Measurements from ENCODE around the gene COA8. TPM values are rescaled to one million over a fixed set of nuclear protein-coding genes. Genes with fewer than 3 reads are reported as not detected.
A peak's percentile ranks its signal among the peaks of the same experiment; 100 is the strongest.

COA8 gene
- total and polyA plus RNA-seq, 10 of the 15 experiments (the other 5 are each of a cell fraction or from before 2014, with no cell fraction given): 6.1 to 69.5 (median 25.8) TPM

DNA sequence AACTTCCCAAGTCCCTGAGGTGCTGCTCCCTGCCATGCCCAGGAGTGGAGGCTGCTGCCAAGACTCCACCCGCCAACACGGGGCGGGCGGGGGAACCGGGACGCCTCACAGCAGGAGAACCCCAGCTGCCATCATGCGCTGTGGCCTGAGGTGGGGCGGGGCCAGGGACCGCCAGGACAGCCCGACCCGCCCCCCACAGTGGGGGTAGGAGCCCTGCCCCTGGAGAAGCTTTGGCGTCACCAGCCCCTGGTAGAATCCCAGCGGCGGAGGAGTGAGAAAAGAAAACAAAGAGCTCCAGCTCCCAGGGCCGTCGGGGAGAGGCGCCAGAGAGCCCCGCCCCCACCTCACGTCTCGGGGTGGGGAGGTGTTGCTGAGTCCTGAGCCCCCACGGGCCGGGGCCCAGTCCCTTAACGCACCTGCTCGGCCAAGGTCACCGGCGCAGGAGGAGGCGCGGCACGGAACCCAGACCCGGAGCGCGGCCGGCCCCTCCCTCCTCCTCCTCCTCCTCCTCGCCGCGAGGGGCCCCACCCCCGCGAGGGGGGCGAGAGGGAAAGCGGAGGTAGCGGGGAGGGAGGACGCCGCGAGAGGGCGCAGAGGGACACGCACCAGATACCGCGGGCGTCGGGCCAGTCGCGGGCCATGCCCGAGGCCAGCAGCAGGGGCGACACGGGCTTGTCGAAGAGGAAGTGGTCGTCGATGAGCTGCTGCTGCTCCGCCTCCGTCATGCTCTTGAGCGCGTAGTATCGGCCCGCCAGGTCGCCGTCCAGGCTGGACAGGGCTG lies 41.9 kb upstream of the COA8 start:
- WGBS (ENCODE audit: insufficient coverage, insufficient replicate concordance, low lambda C conversion rate, missing lambda C conversion rate): 0% methylated on average over 39 of the region's 66 CpGs
- peak; percentile 69 for ATAC-seq
- TF ChIP-seq YY1 (IDR thresholded peaks at IDR 0.05; ENCODE audit: low read depth, low read length): 0 out of 2 replicates have a peak, but pooled peaks have one; percentile 13
- TF ChIP-seq POU2F2 (IDR thresholded peaks at IDR 0.05; ENCODE audit: borderline replicate concordance, low read depth, low read length): no peak
- TF ChIP-seq RELA (IDR thresholded peaks at IDR 0.05; ENCODE audit: borderline replicate concordance, partially characterized antibody): peak; percentile 40
- no peak for TF ChIP-seq ZNF207 (IDR thresholded peaks at IDR 0.05; ENCODE audit: borderline replicate concordance)
- TF ChIP-seq BHLHE40 (IDR thresholded peaks at IDR 0.05; ENCODE audit: borderline replicate concordance in 1 of 2, low read depth in 2 of 2, low read length in 1 of 2): peak in 1 of 2 experiments; percentile 50; a peak in 2 of 4 replicates
- peak; percentile 25; the same call in 1 of the 2 replicates for TF ChIP-seq SMC3 (IDR thresholded peaks at IDR 0.05; ENCODE audit: borderline replicate concordance, low read length)
- TF ChIP-seq BACH1 (IDR thresholded peaks at IDR 0.05; ENCODE audit: borderline replicate concordance): peak; percentile 55; the same call in 1 of the 2 replicates
- peak; percentile 28; the same call in 1 of the 2 replicates for TF ChIP-seq SMARCA5 (IDR thresholded peaks at IDR 0.05)
- TF ChIP-seq HDAC6 (IDR thresholded peaks at IDR 0.05; ENCODE audit: unreplicated experiment): no peak
- 0 out of 2 replicates have a peak, but pooled peaks have one; percentile 34 for TF ChIP-seq NBN (IDR thresholded peaks at IDR 0.05)
- TF ChIP-seq FOXK2 (IDR thresholded peaks at IDR 0.05): no peak
- TF ChIP-seq NRF1 (conservative IDR thresholded peaks at IDR 0.05; ENCODE audit: low read depth, low read length): no peak
- 0 out of 4 replicates have a peak, but pooled peaks of 1 of the 2 experiments have one; percentile 29 for TF ChIP-seq IKZF2 (IDR thresholded peaks at IDR 0.05)
- TF ChIP-seq, protein P1, sequence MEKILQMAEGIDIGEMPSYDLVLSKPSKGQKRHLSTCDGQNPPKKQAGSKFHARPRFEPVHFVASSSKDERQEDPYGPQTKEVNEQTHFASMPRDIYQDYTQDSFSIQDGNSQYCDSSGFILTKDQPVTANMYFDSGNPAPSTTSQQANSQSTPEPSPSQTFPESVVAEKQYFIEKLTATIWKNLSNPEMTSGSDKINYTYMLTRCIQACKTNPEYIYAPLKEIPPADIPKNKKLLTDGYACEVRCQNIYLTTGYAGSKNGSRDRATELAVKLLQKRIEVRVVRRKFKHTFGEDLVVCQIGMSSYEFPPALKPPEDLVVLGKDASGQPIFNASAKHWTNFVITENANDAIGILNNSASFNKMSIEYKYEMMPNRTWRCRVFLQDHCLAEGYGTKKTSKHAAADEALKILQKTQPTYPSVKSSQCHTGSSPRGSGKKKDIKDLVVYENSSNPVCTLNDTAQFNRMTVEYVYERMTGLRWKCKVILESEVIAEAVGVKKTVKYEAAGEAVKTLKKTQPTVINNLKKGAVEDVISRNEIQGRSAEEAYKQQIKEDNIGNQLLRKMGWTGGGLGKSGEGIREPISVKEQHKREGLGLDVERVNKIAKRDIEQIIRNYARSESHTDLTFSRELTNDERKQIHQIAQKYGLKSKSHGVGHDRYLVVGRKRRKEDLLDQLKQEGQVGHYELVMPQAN (conservative IDR thresholded peaks at IDR 0.05): 0 out of 2 replicates have a peak, but pooled peaks have one; percentile 35
- peak; percentile 60; the same call in 1 of the 2 replicates for TF ChIP-seq SPI1 (IDR thresholded peaks at IDR 0.05; ENCODE audit: borderline replicate concordance, insufficient read depth, low read depth, low read length)
- TF ChIP-seq RUNX3 (IDR thresholded peaks at IDR 0.05; ENCODE audit: low read length): 0 out of 2 replicates have a peak, but pooled peaks have one; percentile 2
- TF ChIP-seq, protein P2, sequence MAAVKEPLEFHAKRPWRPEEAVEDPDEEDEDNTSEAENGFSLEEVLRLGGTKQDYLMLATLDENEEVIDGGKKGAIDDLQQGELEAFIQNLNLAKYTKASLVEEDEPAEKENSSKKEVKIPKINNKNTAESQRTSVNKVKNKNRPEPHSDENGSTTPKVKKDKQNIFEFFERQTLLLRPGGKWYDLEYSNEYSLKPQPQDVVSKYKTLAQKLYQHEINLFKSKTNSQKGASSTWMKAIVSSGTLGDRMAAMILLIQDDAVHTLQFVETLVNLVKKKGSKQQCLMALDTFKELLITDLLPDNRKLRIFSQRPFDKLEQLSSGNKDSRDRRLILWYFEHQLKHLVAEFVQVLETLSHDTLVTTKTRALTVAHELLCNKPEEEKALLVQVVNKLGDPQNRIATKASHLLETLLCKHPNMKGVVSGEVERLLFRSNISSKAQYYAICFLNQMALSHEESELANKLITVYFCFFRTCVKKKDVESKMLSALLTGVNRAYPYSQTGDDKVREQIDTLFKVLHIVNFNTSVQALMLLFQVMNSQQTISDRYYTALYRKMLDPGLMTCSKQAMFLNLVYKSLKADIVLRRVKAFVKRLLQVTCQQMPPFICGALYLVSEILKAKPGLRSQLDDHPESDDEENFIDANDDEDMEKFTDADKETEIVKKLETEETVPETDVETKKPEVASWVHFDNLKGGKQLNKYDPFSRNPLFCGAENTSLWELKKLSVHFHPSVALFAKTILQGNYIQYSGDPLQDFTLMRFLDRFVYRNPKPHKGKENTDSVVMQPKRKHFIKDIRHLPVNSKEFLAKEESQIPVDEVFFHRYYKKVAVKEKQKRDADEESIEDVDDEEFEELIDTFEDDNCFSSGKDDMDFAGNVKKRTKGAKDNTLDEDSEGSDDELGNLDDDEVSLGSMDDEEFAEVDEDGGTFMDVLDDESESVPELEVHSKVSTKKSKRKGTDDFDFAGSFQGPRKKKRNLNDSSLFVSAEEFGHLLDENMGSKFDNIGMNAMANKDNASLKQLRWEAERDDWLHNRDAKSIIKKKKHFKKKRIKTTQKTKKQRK (IDR thresholded peaks at IDR 0.05; ENCODE audit: low read depth, low read length): no peak
- TF ChIP-seq EGR1 (IDR thresholded peaks at IDR 0.05; ENCODE audit: borderline replicate concordance in 1 of 2, low read depth in 2 of 2, low read length in 2 of 2): peak in 1 of 2 experiments; percentile 84; a peak in 2 of 3 replicates

More for the DNA sequence above, 41.9 kb upstream of the COA8 start:
- peak overlapping the region; percentile 34; the same call in 1 of the 2 replicates for H3K9ac ChIP-seq (ENCODE audit: control insufficient read depth, insufficient read depth, low read length)
- H3K36me3 ChIP-seq (ENCODE audit: control insufficient read depth in 2 of 2, insufficient read depth in 2 of 2, low read length in 1 of 2): no peaks in the 10 kb centered on the region
- peak overlapping the region; percentile 62 for H2AFZ ChIP-seq (ENCODE audit: control insufficient read depth, low read depth, low read length)
- ChIA-PET CTCF (interaction anchor here (0.7 to 6.5 kb wide), 6 partner anchors 8 to 1806 kb away, joined by 3 to 53 read pairs (median 4); partner anchors contain the start of genes BAG5 and TRMT61A), SMC1A (ENCODE audit: uncharacterized antibody, unreplicated experiment) (interaction anchor here (1.6 kb wide), 1 partner anchor 23 kb away, joined by 5 read pairs; no protein-coding TSS in a partner anchor), POLR2A (interaction anchor here (0.6 to 1.3 kb wide), 3 partner anchors 23 to 119 kb away, joined by 4 to 5 read pairs (median 4); no protein-coding TSS in a partner anchor), RAD21 (ENCODE audit: unreplicated experiment) (interaction anchor here (0.6 to 1.4 kb wide), 3 partner anchors 9 to 275 kb away, joined by 4 to 7 read pairs (median 5); no protein-coding TSS in a partner anchor)
- in situ Hi-C loops (cut with MboI) (no loop called here), intact Hi-C loops (cut with micrococcal nuclease; ENCODE audit: unreplicated experiment) (no loop called here)
- peaks cover 25% of the 10 kb centered on the region for H3K4me1 ChIP-seq (ENCODE audit: control insufficient read depth, insufficient read depth, low read length)
- peak overlapping the region; percentile 97 for H3K4me2 ChIP-seq (ENCODE audit: control insufficient read depth, insufficient read depth)
- FAIRE-seq (no peak), DNase-seq (ENCODE audit: low read depth, low spot score) (no peak)
- no peaks in the 10 kb centered on the region for H3K79me2 ChIP-seq (ENCODE audit: control insufficient read depth, insufficient read depth, low read length)
- no peak overlapping the region for H3K27ac ChIP-seq (ENCODE audit: control insufficient read depth, insufficient read depth)
- H3K27me3 ChIP-seq (replicated peaks in 1 of 2; ENCODE audit: control insufficient read depth in 2 of 2, insufficient read depth in 2 of 2, low read length in 1 of 2): peaks cover 2% of the 10 kb centered on the region in 2 experiments; a peak in 2 of 4 replicates
- H3K9me3 ChIP-seq (replicated peaks; ENCODE audit: control insufficient read depth, insufficient read depth, low read length): no peaks in the 10 kb centered on the region; the same call in 2 of the 3 replicates
- H3K4me3 ChIP-seq: peak overlapping the region; percentile 66
- no peaks in the 10 kb centered on the region for H4K20me1 ChIP-seq (ENCODE audit: control insufficient read depth, insufficient read depth)
- BruUV-seq (replicated peaks): no TSS peak
